ENCODE data around the gene MCL1.
"Not testable (repeated sequence)": the region's sequence is repeated elsewhere in the genome, so short reads cannot be mapped to it uniquely, and the experiment has no call there.

The MCL1 gene

DNA sequence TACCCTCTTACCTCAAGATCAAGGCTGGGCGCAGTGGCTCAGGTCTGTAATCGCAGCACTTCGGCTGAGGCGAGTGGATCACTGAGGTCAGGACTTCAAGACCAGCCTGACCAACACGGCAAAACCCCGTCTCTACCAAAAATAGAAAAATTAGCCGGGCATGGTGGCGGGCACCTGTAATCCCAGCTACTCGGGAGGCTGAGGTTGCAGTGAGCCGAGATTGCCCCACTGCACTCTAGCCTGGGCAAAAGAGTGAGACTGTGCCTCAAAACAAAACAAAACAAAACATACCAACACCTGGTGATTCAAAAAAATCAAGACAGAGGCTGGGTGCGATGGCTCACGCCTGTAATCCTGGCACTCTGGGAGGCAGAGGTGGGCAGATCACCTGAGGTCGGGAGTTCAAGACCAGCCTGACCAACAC, 5.8 kb downstream of the MCL1 start:
- not testable (repeated sequence) for DNase-seq (ENCODE audit: low read depth in 2 of 3, low spot score in 2 of 3)

GRCh38 chr1:150572918-150573647, 6.3 kb downstream of the MCL1 start:
- no peak for DNase-seq (ENCODE audit: low read depth in 2 of 3, low spot score in 2 of 3)

DNA sequence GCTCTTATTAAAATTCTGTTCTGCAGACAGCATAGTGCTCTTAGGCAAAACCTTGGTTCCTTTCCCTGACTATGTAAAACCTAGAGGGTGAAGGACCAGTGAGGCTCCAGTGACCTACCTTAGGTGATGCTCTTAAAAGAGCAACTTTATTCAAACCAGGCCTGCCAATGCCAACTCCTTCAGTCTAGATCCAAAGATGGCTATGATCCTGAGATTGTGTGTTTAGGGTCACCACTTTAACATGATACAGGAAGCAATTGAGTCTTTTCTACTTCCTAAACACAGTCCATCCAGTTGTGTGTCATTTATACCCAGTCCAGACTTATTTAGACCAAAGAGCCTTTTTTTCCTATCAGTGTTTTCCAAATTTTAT, 10.8 kb downstream of the MCL1 start:
- DNase-seq (ENCODE audit: low read depth in 2 of 3, low spot score in 2 of 3), result no peak

DNA sequence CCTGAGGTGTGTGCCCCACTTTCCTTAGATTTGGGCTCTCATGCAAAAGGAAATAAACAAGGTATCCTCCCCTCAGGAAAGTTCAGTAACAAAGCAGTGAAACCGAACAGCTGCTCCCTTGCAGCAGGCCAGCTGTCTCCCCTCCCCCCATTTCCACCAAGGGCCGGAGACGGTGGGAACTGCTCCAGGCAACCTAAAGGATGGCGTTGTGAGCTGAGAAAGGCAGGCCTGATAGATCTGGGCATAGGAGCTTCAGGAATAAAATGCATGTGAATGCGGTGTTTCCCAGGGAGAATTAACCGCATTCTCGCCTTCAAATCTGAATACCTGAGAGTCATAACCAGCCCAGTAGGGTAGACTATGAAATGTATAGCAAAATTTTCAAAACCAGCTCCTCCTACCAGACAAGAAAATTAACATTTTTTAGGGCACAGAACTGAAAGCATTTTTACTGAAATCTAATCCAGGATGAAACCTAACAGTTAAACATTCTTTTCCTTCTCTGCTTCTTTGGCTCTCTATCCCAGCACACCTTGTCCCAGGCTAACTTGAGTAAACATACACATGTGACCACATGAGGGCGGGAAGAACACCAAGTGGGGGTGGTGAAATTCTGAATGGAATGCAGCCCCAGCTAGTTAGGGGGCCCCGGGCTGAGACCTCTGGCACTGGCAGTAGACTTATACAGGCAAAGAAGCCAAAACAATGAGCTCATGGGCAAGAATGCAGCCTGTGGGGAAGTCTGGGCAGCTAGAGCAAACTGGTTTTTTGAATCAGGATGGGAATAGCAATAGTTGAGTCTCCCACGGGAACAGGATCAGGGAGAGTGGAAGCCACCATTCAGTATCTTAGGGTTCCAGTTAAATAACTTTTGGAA, 11.5 kb downstream of the MCL1 start:
- DNase-seq (ENCODE audit: low read depth in 2 of 3, low spot score in 2 of 3), result no peak

GRCh38 chr1:150567341-150567716, 12.1 kb downstream of the MCL1 start:
- no peak for DNase-seq (ENCODE audit: low read depth in 2 of 3, low spot score in 2 of 3)

DNA sequence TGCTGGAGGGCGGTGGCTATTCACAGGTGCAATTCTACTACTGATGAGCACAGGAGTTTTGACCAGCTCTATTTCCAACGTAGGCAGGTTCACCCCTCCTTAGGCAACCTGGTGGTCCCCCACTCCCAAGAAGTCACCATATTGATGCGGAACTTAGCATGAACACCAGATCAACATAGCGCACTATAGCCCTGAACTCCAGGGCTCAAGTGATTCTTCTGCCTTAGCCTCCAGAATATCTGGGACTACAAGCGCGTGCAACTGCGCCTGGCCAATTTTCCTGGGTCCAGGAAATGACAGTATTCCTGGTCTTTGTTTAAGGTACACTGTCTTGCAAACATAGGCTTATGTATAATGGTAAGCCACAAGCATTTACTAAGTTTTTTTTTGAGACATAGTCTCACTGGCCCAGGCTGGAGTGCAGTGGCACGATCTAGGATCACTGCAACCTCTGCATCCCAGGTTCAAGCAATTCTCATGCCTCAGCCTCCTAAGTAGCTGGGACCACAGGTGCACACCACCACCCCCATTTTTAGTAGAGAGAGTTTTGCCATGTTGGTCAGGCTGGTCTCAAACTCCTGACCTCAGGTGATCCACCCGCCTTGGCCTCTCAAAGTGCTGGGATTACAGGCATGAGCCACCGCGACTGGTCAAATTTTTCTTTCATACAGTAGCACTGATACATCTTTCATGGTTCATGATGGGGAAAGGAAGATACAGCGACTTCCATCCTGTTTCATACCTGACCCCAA, 12.6 kb downstream of the MCL1 start:
- no peak for DNase-seq (ENCODE audit: low read depth in 2 of 3, low spot score in 2 of 3)

GRCh38 chr1:150565240-150565991, 14.0 kb downstream of the MCL1 start:
- not testable (repeated sequence) for DNase-seq (ENCODE audit: low read depth in 2 of 3, low spot score in 2 of 3)

GRCh38 chr1:150564051-150564991, 15.1 kb downstream of the MCL1 start:
- no peak for DNase-seq (ENCODE audit: low read depth in 2 of 3, low spot score in 2 of 3)

- DNase-seq (ENCODE audit: low read depth in 2 of 3, low spot score in 2 of 3), result no peak
These were observed 15.9 kb downstream of the MCL1 start for GRCh38 chr1:150563340-150564038.

DNA sequence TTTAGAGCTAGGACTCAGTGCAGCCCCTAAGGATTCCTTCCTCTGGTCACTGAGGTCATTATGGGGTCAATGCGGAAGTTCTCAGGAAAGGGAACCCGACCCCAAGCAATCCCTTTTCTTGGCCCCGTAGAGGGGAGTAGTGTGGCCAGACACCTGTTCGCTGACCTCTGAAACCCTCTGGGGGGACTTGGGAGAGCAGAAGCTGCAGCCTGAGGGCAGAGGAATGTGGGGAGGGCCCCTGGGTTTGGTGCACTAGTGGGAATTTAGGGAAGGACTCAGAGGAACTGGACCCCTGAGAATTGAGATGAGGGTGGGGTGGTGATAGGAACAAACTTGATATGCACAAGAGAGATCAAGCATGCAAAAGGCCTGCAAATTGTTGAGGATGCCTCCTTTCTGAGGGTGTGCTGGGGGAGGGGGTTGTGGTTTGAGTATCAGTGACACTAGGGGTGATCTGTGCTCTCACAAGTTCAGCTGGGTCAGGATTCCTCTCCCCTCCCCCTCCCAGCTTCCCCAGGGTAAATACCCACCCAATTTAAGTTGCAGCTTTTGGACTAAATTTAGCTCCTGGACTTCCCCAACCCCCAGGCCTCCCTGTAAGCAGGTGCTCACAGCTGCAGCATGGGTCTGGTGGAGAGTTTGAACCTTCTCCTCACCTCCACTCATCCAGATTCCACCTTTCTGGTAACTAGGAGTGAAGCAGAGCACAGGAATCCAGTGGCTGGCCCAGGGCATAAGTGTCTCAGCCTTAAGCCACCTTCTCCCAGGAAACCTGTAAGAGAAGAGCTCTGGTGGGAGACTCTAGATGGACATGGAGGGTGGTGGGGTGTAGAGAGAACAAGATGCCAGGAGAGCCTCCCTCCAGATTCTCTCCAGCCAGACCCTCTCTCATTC, 16.7 kb downstream of the MCL1 start:
- peak in 1 of 3 experiments; percentile 62 for DNase-seq (ENCODE audit: low read depth in 2 of 3, low spot score in 2 of 3)

DNA sequence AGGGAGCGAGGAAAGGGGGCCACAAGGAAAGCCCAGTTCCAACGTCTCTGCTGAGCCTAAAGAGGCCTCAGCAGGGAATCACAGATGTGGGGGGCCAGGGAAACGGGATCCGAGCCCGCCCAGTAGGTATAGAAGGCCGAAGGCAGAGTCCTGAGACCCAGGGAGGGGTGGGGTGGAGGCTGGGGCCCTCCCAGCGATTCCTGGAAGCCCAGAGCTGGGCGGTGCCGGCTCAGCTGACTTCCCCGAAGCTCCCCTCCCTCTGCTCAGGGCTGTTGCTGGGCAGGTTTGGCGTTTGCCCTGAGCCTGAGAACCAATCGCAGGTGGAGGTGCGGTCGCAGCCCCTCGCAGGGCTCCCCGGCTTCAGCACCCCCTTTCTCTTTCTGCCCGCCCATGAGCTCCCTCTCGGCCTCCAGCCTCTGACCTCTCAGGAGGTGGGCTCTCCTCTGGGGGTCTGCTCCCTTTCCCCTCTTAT, 17.4 kb downstream of the MCL1 start:
- DNase-seq (ENCODE audit: low read depth in 2 of 3, low spot score in 2 of 3), result peak in 2 of 3 experiments; percentile 67 to 75

GRCh38 chr1:150561254-150561973, 18.0 kb downstream of the MCL1 start:
- peak in 1 of 3 experiments; percentile 58 for DNase-seq (ENCODE audit: low read depth in 2 of 3, low spot score in 2 of 3)

GRCh38 chr1:150560576-150561253, 18.7 kb downstream of the MCL1 start:
- DNase-seq (ENCODE audit: low read depth in 2 of 3, low spot score in 2 of 3), result peak; percentile 68 to 70 (median 70)

GRCh38 chr1:150560011-150560438, 19.4 kb downstream of the MCL1 start:
- peak in 1 of 3 experiments; percentile 67 for DNase-seq (ENCODE audit: low read depth in 2 of 3, low spot score in 2 of 3)

GRCh38 chr1:150559656-150560010, 19.8 kb downstream of the MCL1 start:
- DNase-seq (ENCODE audit: low read depth in 2 of 3, low spot score in 2 of 3), result no peak

DNA sequence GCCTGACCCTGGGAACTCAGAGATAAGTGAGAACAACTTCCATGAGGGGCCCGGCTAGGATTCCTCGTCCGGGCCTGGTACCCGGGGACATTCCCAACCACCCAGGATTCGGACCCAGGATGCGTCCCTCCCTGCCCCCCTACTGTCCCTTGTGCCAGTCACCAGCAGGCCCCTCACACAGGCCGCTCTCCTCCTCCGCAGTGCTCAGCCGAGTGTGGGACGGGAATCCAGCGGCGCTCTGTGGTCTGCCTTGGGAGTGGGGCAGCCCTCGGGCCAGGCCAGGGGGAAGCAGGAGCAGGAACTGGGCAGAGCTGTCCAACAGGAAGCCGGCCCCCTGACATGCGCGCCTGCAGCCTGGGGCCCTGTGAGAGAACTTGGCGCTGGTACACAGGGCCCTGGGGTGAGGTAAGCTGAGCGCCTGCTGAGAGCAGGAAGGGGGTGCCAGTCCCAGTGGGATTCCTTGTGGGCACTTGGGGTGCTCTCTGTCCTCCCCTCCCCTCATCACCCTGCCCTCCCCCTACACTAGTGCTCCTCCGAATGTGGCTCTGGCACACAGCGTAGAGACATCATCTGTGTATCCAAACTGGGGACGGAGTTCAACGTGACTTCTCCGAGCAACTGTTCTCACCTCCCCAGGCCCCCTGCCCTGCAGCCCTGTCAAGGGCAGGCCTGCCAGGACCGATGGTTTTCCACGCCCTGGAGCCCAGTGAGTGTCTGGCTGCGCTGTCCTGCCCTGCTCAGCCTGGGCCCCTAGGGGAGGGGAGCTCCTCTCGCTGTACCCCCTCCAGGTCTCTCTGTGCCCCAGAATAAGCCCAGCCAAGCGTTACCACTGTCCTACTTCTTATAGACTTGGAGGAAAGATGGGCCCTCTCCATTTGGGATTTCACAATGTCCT, 20.4 kb downstream of the MCL1 start:
- DNase-seq (ENCODE audit: low read depth in 2 of 3, low spot score in 2 of 3), result no peak
